ENCODE data around the gene KLHL25. TPM values are rescaled to one million over a fixed set of nuclear protein-coding genes. Genes with fewer than 3 reads are reported as not detected.

The KLHL25 gene
- total and polyA plus RNA-seq, 2 experiments from 2014 or later: 10.9 to 18.0 TPM

DNA sequence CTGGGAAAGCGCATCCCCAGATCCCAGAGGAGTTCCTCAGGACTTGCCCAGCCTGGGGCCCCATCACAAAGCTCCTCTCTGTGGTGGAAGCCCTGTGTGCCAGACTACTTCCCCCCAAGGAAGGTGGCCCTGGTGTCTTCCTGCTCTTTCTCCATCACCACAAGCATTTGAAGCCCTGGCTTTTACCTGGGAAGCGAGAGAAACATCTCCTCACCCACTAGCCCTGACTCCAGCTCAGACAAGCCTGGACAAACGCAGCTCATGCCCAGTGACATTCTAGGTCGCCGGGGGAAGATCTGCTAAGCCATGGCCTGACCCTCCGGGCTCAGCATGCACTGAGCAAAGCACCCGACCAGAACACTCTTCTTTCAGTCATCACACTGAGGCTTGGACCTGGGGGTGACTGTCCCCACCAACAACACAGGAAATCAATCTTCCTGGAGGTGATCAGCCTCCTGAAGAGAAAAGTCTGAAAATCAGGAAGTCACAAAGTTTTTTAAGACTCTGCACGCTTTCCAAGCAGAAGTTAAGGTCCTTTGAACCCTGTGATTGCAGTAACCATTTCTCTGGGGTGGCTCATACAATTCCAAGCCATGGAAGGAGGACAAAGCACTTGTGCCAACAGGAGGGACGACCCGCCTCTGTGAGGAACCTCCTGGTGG is 40.8 kb downstream of the KLHL25 start:
- Histone ChIP-seq H3K4me3 (no peak overlapping the region), H3K4me1 (ENCODE audit: low read depth) (peaks cover 5% of the 10 kb centered on the region), H3K27ac (no peak overlapping the region), H3K27me3 (no peaks in the 10 kb centered on the region), H3K9me3 (ENCODE audit: low read depth) (no peaks in the 10 kb centered on the region), H3K36me3 (no peaks in the 10 kb centered on the region)
- TF ChIP-seq, protein P1, sequence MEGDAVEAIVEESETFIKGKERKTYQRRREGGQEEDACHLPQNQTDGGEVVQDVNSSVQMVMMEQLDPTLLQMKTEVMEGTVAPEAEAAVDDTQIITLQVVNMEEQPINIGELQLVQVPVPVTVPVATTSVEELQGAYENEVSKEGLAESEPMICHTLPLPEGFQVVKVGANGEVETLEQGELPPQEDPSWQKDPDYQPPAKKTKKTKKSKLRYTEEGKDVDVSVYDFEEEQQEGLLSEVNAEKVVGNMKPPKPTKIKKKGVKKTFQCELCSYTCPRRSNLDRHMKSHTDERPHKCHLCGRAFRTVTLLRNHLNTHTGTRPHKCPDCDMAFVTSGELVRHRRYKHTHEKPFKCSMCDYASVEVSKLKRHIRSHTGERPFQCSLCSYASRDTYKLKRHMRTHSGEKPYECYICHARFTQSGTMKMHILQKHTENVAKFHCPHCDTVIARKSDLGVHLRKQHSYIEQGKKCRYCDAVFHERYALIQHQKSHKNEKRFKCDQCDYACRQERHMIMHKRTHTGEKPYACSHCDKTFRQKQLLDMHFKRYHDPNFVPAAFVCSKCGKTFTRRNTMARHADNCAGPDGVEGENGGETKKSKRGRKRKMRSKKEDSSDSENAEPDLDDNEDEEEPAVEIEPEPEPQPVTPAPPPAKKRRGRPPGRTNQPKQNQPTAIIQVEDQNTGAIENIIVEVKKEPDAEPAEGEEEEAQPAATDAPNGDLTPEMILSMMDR (IDR thresholded peaks at IDR 0.05; ENCODE audit: low read depth, low read length): no peak
- DNase-seq (ENCODE audit: low read depth in 1 of 2, low spot score in 1 of 2): no peak

DNA sequence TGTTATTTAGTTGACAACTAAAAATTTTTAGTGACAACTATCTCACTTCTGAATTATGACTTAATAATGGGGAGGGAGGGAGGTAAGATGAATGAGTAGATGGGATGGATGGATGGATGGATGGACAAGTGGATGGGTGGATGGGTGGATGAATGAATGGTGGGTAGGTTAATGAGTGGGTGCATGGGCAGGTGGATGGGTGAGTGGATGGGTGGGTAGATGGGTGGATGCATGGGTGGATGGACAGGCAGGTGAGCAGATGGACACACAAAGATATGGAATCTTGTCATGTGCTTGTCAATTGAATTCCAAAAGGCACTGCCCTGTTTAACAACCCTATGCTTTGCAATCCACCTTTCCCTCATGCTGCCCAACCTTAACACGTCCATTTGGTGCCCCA is 41.5 kb downstream of the KLHL25 start:
- Histone ChIP-seq H3K27me3 (no peaks in the 10 kb centered on the region), H3K4me1 (ENCODE audit: low read depth) (peaks cover 5% of the 10 kb centered on the region), H3K27ac (no peak overlapping the region), H3K4me3 (no peak overlapping the region), H3K36me3 (no peaks in the 10 kb centered on the region), H3K9me3 (ENCODE audit: low read depth) (no peaks in the 10 kb centered on the region)
- no peak for DNase-seq (ENCODE audit: low read depth in 1 of 2, low spot score in 1 of 2)
- TF ChIP-seq, protein P1 (IDR thresholded peaks at IDR 0.05; ENCODE audit: low read depth, low read length): no peak

DNA sequence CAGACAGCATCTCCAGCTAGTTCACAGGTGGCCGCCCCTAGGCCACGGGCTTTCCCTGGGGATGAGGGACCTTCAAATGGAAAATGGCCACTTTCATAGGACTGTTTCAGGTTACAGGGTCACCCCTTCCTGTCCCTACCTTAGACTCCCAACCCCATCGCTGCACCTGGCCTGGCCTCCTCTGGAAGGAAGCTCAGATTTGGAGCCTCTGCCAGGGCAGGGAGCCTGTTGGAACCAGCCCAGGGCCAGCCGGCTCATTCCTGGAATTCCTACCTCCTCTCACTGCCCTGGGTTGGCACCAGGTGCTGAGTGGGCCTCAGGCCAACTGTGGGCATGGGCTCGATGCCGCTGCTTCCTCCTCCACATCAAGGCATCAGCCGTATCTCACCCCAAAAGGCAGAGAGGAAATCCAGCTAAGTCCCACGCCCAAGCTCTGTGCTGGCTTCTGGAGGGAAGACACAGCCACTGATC is 42.2 kb downstream of the KLHL25 start:
- H3K27me3 ChIP-seq: no peaks in the 10 kb centered on the region
- TF ChIP-seq, protein P1 (IDR thresholded peaks at IDR 0.05; ENCODE audit: low read depth, low read length): no peak
- H3K4me3 ChIP-seq: no peak overlapping the region
- no peak for DNase-seq (ENCODE audit: low read depth in 1 of 2, low spot score in 1 of 2)
- H3K9me3 ChIP-seq (ENCODE audit: low read depth): no peaks in the 10 kb centered on the region
- H3K4me1 ChIP-seq (ENCODE audit: low read depth): peaks cover 5% of the 10 kb centered on the region
- no peak overlapping the region for H3K27ac ChIP-seq
- H3K36me3 ChIP-seq: peaks cover 1% of the 10 kb centered on the region

DNA sequence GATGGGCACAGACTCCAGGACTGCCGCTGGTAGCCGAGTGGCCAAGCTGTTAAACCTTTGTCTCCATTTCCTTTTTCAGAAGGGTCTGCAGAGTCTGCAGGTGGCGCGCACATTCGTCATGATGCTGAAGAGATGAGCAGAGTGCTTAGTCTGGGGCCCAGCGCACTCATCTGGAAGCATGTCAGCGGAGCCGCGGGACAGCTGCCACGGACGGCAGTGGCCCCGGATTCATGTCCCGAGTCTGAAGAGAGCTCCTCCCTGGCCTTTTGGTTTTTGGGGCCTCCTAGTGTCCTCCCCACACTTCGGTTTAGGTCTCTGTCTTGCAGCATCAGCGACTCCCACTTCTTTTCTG is 42.6 kb downstream of the KLHL25 start:
- Histone ChIP-seq H3K27me3 (no peaks in the 10 kb centered on the region), H3K4me3 (no peak overlapping the region), H3K27ac (no peak overlapping the region), H3K36me3 (peaks cover 5% of the 10 kb centered on the region), H3K9me3 (ENCODE audit: low read depth) (no peaks in the 10 kb centered on the region), H3K4me1 (ENCODE audit: low read depth) (peaks cover 5% of the 10 kb centered on the region)
- TF ChIP-seq, protein P1 (IDR thresholded peaks at IDR 0.05; ENCODE audit: low read depth, low read length): no peak
- DNase-seq (ENCODE audit: low read depth in 1 of 2, low spot score in 1 of 2): no peak

- Histone ChIP-seq H3K4me3 (no peak overlapping the region), H3K4me1 (ENCODE audit: low read depth) (peaks cover 5% of the 10 kb centered on the region), H3K9me3 (ENCODE audit: low read depth) (no peaks in the 10 kb centered on the region), H3K36me3 (peaks cover 11% of the 10 kb centered on the region), H3K27ac (peak overlapping the region; percentile 13), H3K27me3 (no peaks in the 10 kb centered on the region)
- no peak for DNase-seq (ENCODE audit: low read depth in 1 of 2, low spot score in 1 of 2)
- TF ChIP-seq, protein P1 (IDR thresholded peaks at IDR 0.05; ENCODE audit: low read depth, low read length): no peak
Observed at GRCh38 chr15:85751291-85752123, 43.2 kb downstream of the KLHL25 start.

Data from cardiac muscle cell (in vitro differentiated cells and primary cell).